ENCODE measurements around the gene SLC1A7.

- TF ChIP-seq CTCF (IDR thresholded peaks at IDR 0.05) (no peak), REST (IDR thresholded peaks at IDR 0.05) (no peak), EP300 (IDR thresholded peaks at IDR 0.05) (no peak), SREBF2 (IDR thresholded peaks at IDR 0.05) (no peak), POLR2A (IDR thresholded peaks at IDR 0.05; ENCODE audit: low read length) (no peak), ESRRA (IDR thresholded peaks at IDR 0.05; ENCODE audit: borderline replicate concordance, low read length) (no peak)
Observed at GRCh38 chr1:53127546-53127945, 14.9 kb downstream of the SLC1A7 start.

Data from A549 (cell line).